A673 (cell line): ENCODE data around the gene OR4E1. TPM values are rescaled to one million over a fixed set of nuclear protein-coding genes. Genes with fewer than 3 reads are reported as not detected.

Source experiments
- Bru-seq: library from RNA; stranded (reverse); fragments of 400-500 nt; gene quantifications from one replicate; lab custom pipeline; 2021; lab: Mats Ljungman, UMichigan
- BruChase-seq, 2 experiments: library from RNA; stranded (reverse); fragments of 400-500 nt; gene quantifications; one replicate each; lab custom pipeline; 2021; lab: Mats Ljungman, UMichigan
- BruUV-seq: library from RNA; stranded (reverse); fragments of 400-500 nt; replicated peaks from 2 replicates; lab custom pipeline; 2021; lab: Mats Ljungman, UMichigan
- CTCF ChIA-PET: fragments of 300-600 bp; sonication (Branson Sonifier 250); formaldehyde crosslinking; loops from one replicate; lab custom pipeline; 2022; ENCODE audit warnings: antibody characterized with exemption; lab: Charles Lee
- POLR2A ChIA-PET: fragments of 300-600 bp; sonication (Branson Sonifier 250); formaldehyde crosslinking; loops from one replicate; lab custom pipeline; 2022; ENCODE audit warnings: antibody characterized with exemption; ENCODE audit not compliant: low non-redundant PET; lab: Charles Lee
- DNase-seq: peaks from one replicate; pipeline ENCODE4 v3.0.0-alpha.2; 2015; ENCODE audit warnings: low spot score
- H3K27ac ChIP-seq: fragments of 200-600 bp; sonication (generic); 2 replicates; pipeline ENCODE4 v1.5.1; 2016; ENCODE audit warnings: mixed run types, low read depth, mild to moderate bottlenecking, mixed read lengths, antibody characterized with exemption, low read length; ENCODE audit not compliant: poor library complexity, severe bottlenecking
- H3K27me3 ChIP-seq: fragments of 200-600 bp; sonication (generic); replicated peaks from 2 replicates; pipeline ENCODE4 v1.6.1; 2017; ENCODE audit warnings: mixed run types, low read depth, mild to moderate bottlenecking, mixed read lengths, antibody characterized with exemption, low read length; ENCODE audit not compliant: insufficient read depth, poor library complexity
- H3K36me3 ChIP-seq: fragments of 200-600 bp; sonication (generic); 2 replicates; pipeline ENCODE4 v1.6.1; 2016; ENCODE audit warnings: mixed run types, mild to moderate bottlenecking, mixed read lengths, antibody characterized with exemption, low read length; ENCODE audit not compliant: insufficient read depth, poor library complexity, severe bottlenecking
- H3K4me1 ChIP-seq: fragments of 200-600 bp; sonication (generic); 2 replicates; pipeline ENCODE4 v1.6.1; 2017; ENCODE audit warnings: mixed run types, mild to moderate bottlenecking, mixed read lengths, antibody characterized with exemption, low read length; ENCODE audit not compliant: insufficient read depth, poor library complexity, severe bottlenecking
- H3K4me3 ChIP-seq: fragments of 200-600 bp; sonication (generic); 2 replicates; pipeline ENCODE4 v1.5.1; 2016; ENCODE audit warnings: low read depth, mixed run types, mild to moderate bottlenecking, mixed read lengths, low read length; ENCODE audit not compliant: poor library complexity, severe bottlenecking
- H3K9me3 ChIP-seq: fragments of 200-600 bp; sonication (generic); 2 replicates; pipeline ENCODE4 v1.6.1; 2016; ENCODE audit warnings: mixed run types, low read depth, mild to moderate bottlenecking, mixed read lengths, antibody characterized with exemption, low read length; ENCODE audit not compliant: poor library complexity, severe bottlenecking
- CTCF ChIP-seq: fragments of 300-800, 200-600 bp; sonication (generic); conservative IDR thresholded peaks from 2 replicates; pipeline ENCODE4 v1.5.1; 2017; ENCODE audit warnings: low read depth, mild to moderate bottlenecking, antibody characterized with exemption, low read length, moderate library complexity, mixed read lengths
- EZH2 ChIP-seq: fragments of 200-600 bp; sonication (generic); IDR thresholded peaks from 2 replicates; pipeline ENCODE4 v1.6.1; 2017; ENCODE audit warnings: borderline replicate concordance, low read depth, mild to moderate bottlenecking, mixed read lengths, antibody characterized with exemption, low read length; ENCODE audit not compliant: poor library complexity, severe bottlenecking
- intact Hi-C: fragments of 100-400 bp; cut with micrococcal nuclease; formaldehyde crosslinking; loops from one replicate; pipeline ENCODE4 v1.10.0; 2022; ENCODE audit not compliant: unreplicated experiment
- long read RNA-seq: library from polyadenylated mRNA; stranded (forward); transcript quantifications from one replicate; pipeline ENCODE4 v2.0.0, GENCODE V29; 2022
- total RNA-seq: library from RNA; stranded (reverse); gene quantifications from 2 replicates; pipeline ENCODE4 v1.2.3, GENCODE V29; 2021

Gene OR4E1
- not detected in 2 replicates for total RNA-seq
- Bru-seq, nascent RNA, result percentile 11 among the genes with signal in this experiment
- BruChase-seq, experiment 1, labeled RNA remaining after a 2-hour chase, result percentile 11 among the genes with signal in this experiment
- BruChase-seq, experiment 2, labeled RNA remaining after a 6-hour chase, result percentile 26 among the genes with signal in this experiment
- long read RNA-seq, result 0 reads

GRCh38 chr14:21673718-21674117 is at the start of gene OR4E1:
Gene OR4E1 (minus strand): TSS chr14:21673818. CDS start chr14:21670935, 2,883 bp downstream.
- intact Hi-C loops, result no loop called here
- no peak within 1 kb of the TSS for H3K27ac ChIP-seq
- no peaks in the 10 kb centered on the region for H3K27me3 ChIP-seq
- peaks cover 20% of the 10 kb centered on the region for H3K4me1 ChIP-seq
- TF ChIP-seq EZH2, result no peak
- no peak for TF ChIP-seq CTCF
- H3K4me3 ChIP-seq, result no peak within 1 kb of the TSS
- POLR2A ChIA-PET, result no interaction called here
- peaks cover 34% of the 10 kb centered on the region for H3K36me3 ChIP-seq
- DNase-seq, result no peak
- BruUV-seq, result no TSS peak
- CTCF ChIA-PET, result no interaction called here
- H3K9me3 ChIP-seq, result peaks cover 12% of the 10 kb centered on the region

GRCh38 chr14:21721504-21721903 is 47.9 kb upstream of the OR4E1 start:
- Histone ChIP-seq H3K27me3 (no peaks in the 10 kb centered on the region), H3K4me3 (no peak overlapping the region), H3K27ac (peak overlapping the region; percentile 98), H3K9me3 (no peaks in the 10 kb centered on the region), H3K4me1 (peaks cover 69% of the 10 kb centered on the region), H3K36me3 (no peaks in the 10 kb centered on the region)
- ChIA-PET CTCF (no interaction called here), POLR2A (no interaction called here)
- no TSS peak for BruUV-seq
- TF ChIP-seq CTCF (no peak), EZH2 (no peak)
- DNase-seq, result no peak
- intact Hi-C loops, result loop anchor here (5.0 kb wide), 2 partner anchors 189 to 696 kb away; no protein-coding TSS in a partner anchor

GRCh38 chr14:21719841-21720240 is 46.2 kb upstream of the OR4E1 start:
- H3K27me3 ChIP-seq, result no peaks in the 10 kb centered on the region
- ChIA-PET CTCF (no interaction called here), POLR2A (interaction anchor here (0.6 kb wide), 1 partner anchor 218 kb away, joined by 15 read pairs; no protein-coding TSS in a partner anchor)
- H3K36me3 ChIP-seq, result no peaks in the 10 kb centered on the region
- H3K9me3 ChIP-seq, result no peaks in the 10 kb centered on the region
- no peak for DNase-seq
- intact Hi-C loops, result loop anchor here (5.0 kb wide), 2 partner anchors 188 to 697 kb away; no protein-coding TSS in a partner anchor
- BruUV-seq, result no TSS peak
- H3K4me1 ChIP-seq, result peaks cover 53% of the 10 kb centered on the region
- no peak for TF ChIP-seq EZH2
- TF ChIP-seq CTCF, result no peak
- no peak overlapping the region for H3K4me3 ChIP-seq
- no peak overlapping the region for H3K27ac ChIP-seq
